ENCODE measurements around the gene MRPL58.
"Not testable (repeated sequence)": the region's sequence is repeated elsewhere in the genome, so short reads cannot be mapped to it uniquely, and the experiment has no call there.

Gene MRPL58

DNA sequence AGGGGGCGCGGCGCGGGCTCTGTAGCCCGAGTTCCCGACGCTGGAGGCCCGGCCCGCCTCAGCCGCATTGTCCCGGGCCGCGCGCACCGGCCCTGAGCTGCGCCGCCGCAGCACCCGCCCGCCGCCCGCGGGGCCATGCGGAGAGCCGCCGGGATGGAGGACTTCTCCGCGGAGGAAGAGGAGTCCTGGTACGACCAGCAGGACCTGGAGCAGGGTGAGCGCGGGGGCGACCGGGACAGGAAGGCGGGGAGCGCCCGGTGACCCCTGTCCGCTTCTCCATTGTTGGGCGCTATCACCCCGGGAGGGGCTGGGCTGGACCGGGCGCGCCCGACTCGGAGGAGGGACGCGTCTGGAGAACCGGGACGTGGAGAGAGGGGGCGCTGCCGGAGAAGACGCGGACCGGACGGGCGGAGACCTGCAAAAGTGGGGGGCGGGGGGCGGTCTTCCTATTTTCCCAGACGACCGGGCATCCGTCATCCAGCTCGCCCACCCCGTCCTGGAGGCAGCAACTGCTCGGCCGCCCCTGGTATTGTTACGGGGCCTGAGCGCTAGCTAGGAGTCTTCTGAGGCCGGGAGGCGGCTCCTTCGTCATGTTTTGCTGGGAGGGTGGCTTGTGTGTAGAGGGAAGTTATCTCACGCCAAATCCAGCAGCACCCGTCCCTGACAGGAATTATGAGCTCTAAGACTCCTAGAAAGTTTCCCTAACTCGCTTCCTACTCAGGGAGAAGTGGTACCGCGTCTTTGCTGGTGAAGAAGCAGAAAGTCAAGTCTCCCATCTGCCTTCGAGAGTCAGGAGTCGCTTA, 24.4 kb upstream of the MRPL58 start:
- peak; percentile 93 for DNase-seq

DNA sequence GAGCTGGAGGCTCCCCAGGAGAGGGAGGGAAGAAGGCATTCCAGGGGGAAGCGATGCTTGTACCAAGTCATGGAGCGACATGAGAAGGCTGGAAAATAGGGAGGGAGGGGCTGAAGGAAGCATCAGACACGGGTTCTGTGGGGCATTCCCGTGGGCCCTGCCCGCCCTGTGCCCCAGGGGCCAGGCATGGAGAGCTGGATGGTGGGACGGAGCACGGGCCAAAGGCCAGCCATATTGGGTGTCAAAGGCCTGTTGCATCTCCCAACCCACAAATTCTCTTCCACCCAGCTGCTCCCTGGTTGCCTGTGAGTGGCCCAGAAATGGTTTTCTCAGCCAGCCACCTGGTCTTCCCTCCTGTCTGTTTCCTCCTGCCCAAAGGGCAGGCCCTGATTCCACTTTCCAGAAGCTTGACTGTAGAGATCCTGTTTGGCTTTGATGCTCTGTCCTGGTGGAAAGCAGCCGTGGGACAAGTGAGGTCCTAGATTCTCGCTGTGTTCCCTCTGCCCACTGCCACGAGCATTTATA, 21.8 kb upstream of the MRPL58 start:
- DNase-seq: no peak

- DNase-seq: no peak
Measured at GRCh38 chr17:74992223-74992622, 20.2 kb upstream of the MRPL58 start.

DNA sequence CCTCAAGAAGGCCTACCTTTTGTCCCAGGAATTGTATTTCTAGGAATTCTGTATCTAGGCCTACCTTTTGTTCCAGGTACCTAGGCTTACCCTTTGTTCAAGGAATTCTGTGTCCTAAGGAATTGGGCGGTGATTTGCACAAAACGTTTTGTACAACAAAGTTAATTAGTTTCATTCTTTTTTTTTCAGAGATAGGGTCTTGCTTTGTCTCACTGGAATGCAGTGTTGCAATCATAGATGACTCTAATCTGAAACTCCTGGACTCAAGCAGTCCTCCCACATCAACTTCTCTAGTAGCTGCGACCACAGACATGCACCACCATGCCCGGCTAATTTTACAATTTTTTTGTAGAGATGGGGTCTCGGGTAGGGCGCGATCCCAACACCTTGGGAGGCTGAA, 18.0 kb upstream of the MRPL58 start:
- no peak for DNase-seq

DNA sequence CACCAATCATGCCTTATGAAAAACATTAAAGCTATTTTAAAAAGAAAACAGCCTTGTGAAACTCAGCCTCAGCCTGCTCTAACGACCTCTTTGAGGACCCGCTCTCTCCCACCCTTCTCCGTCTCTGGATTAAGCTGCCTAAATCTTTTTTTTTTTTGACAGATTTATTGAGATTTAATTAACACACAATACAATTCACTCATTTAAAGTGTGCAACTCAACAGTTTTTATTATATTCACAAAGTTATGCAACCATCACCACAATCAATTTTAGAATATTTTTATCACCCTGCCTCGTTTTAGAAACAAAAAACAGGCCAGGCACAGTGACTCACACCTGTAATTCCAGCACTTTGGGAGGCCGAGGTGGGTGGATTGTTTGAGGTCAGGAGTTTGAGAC, 16.6 kb upstream of the MRPL58 start:
- no peak for DNase-seq

- no peak for DNase-seq
Measured at GRCh38 chr17:74998783-74999182, 13.7 kb upstream of the MRPL58 start.

- DNase-seq: no peak
Measured at GRCh38 chr17:74999523-74999922, 12.9 kb upstream of the MRPL58 start.

DNA sequence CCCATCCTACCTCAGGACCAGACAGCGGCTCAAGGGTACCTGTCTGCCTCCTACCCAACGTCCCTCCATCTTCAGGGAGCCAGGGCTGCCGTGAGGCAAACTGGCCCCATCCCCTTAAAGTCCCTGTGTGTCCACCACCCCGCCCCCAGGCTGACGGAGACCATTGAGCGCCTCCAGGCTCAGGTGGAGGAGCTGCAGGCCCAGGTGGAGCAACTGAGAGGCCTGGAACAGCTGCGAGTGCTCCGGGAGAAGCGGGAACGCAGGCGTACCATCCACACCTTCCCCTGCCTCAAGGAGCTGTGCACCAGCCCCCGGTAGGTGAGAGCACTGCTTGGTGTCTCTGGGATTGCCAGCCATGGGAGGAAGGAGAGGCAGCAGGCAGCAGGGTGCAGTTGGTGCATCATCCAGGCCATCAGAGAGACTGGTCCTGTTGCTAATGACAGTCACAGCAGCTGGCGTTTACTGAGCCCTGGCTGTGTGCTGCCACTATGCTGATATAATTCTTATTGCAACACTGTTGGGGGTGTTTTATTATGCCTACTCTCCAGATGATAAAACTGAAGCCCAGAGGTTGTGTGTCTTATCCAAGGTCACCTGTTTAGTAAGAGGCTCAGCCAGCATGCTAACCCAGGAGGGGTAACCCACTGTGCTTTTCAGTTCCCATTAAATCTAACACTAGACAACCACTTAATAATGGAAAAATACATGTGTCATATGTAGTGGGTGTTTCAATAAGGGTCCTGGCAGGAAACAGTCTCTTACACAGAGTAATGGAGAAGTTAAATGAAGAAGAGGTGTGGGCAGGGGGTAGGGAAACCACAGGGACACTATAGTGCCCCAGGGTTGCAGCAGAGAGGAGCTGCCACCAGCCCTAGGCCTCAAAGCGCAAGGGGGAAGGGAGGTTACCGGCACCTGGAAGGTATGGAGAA, 10.3 kb upstream of the MRPL58 start:
- no peak for DNase-seq

GRCh38 chr17:75003070-75003956, 9.2 kb upstream of the MRPL58 start:
- no peak for DNase-seq

DNA sequence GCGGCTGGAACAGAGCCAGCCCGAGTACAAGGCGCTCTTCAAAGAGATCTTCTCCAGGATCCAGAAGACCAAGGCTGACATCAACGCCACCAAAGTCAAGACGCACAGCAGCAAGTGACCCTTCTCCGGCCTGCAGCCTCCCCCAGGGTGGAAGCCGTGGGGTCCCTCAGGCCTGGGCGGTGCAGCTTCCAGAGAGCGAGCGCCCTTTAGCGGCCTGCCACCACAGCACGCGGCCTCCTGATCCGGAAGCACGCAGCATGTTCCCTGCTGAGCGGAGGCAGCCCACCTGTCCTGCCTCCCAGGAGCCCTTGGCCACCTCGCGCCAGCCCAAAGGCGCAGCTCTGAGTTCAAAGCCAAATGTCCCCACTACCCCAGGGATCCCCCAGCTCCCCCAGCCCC, 8.5 kb upstream of the MRPL58 start:
- DNase-seq: no peak

GRCh38 chr17:75004371-75004770, 8.1 kb upstream of the MRPL58 start:
- no peak for DNase-seq

- no peak for DNase-seq
Measured at GRCh38 chr17:75005291-75005690, 7.2 kb upstream of the MRPL58 start.

GRCh38 chr17:75006084-75006483, 6.4 kb upstream of the MRPL58 start:
- DNase-seq: not testable (repeated sequence)

GRCh38 chr17:75006653-75007052, 5.8 kb upstream of the MRPL58 start:
- no peak for DNase-seq

DNA sequence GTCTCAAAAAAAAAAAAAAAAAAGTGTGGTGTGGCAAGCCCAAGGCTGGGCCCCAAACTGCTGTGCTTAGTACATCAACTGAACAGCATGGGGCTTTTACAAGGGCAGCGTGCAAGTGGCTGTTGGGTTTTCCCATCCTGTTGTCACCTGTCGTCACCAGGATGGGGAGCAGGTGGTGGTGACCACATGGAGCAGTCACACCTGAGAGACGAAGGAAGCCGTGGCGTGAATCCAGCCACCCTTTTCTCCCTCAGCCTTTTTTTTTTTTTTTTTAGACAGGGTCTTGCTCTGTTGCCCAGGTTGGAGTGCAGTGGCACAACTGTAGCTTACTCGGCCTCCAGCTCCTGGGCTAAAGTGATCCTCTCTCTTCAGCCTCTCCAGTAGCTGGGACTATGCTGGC, 4.1 kb upstream of the MRPL58 start:
- no peak for DNase-seq

- DNase-seq: no peak
Measured at GRCh38 chr17:75009139-75009724, 3.2 kb upstream of the MRPL58 start.

DNA sequence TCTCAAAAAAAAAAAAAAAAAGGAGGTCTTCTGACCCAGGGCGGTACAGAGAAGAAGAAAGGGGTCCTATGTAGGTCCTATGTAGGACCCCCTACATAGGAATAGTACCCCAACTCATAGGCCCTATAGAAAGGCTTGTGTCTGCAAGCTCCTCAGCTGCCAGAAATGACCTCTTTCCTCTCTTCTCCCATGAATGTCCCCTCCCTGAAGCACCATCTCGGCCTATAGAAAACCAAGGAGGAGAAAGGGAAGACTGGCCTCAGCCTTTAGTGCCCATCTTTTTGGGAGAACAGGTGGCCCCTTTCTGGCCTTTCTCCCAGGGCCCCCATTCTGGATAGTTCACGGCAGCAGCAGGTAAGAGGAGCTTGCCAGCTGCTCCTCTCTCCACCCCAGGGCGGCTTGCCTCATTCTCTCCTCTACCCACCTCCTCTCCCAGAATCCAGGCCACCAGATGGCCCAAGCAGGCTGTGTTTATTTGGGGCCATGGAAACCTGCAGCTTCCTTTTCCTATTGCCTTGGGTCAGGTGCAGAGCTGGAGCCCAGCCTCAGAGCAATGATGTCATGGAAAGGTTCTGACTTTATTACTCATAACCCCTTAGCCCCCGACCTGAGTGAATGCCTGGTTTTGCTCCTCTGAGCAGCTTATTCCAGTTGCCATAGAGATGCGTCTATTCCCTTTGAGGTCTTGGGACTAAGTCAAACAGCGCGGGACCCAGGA, 1.6 kb upstream of the MRPL58 start:
- DNase-seq: peak; percentile 76

- peak; percentile 79 for DNase-seq
Measured at GRCh38 chr17:75011401-75012095, 922 bp upstream of the MRPL58 start.

- no peak for DNase-seq
Measured at GRCh38 chr17:75012096-75012345, 449 bp upstream of the MRPL58 start.

DNA sequence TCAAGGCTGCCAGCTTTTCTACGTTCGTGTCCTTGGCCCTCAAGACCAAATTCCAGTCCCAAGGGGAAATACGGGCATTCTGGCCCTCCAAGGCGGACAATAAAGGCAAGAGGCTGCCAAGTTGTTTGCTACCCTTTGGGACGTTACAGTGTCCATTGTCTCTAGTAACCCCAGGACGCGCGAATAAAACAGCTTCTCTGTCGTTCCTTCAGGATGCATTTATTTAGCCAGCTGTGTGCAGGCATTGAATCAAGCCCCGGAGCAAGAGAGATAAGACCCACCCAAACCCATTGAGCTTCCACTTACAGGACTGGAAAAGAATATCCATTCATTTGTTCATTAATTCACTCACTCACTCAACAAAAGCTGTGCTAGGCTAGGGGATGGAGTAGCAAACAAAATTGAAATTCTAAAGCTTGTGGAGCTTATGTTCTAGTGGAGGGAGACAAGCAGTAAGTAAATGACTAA, 656 bp downstream of the MRPL58 start:
- DNase-seq: no peak

- DNase-seq: no peak
Measured at GRCh38 chr17:75019146-75019545, 6.7 kb downstream of the MRPL58 start.
